GM19463 (cell line): ENCODE data around the gene RMP24.

Experiments used
- ATAC-seq: cut with Tn5 transposase; IDR thresholded peaks from one replicate; pipeline ENCODE4 v1.9.1; 2021; ENCODE audit warnings: mild to moderate bottlenecking, moderate library complexity; ENCODE audit not compliant: unreplicated experiment

Gene RMP24

DNA sequence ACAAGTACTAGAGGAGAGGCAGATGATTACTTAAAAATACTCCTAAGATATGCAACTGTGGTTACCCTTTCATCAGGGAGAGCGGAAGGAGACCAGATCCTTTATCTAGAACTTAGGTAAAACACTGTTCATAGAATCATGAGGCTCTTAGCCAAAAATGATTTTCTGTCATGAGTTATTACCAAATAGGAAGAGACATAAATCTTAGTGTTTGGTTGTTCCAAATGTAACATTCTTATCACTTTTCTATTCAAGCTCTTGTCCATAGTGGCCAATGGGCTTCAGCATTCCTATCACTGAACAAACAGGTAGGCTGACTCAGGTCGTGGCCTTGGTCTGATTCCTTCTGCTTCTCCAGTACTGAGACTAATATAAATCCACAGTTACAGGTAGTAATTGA lies 56.4 kb downstream of the RMP24 start:
- no peak for ATAC-seq
